IPS DF 4.7 (cell line): ENCODE data around the gene TSPAN14.
"Not testable (repeated sequence)": the region's sequence is repeated elsewhere in the genome, so short reads cannot be mapped to it uniquely, and the experiment has no call there.

Experiments
- DNase-seq: peaks from one replicate; pipeline ENCODE4 v3.0.0-alpha.2; 2013; ENCODE audit warnings: low spot score; ENCODE audit errors: extremely low read depth

The TSPAN14 gene

GRCh38 chr10:80520661-80521470 is 66.8 kb downstream of the TSPAN14 start:
- DNase-seq, result no peak

GRCh38 chr10:80522756-80523363 is 68.8 kb downstream of the TSPAN14 start:
- DNase-seq, result no peak

GRCh38 chr10:80523773-80524172 is 69.7 kb downstream of the TSPAN14 start:
- DNase-seq, result no peak

- DNase-seq, result no peak
Measured at GRCh38 chr10:80524190-80524909, 70.2 kb downstream of the TSPAN14 start.

- DNase-seq, result no peak
Measured at GRCh38 chr10:80526218-80526617, 72.1 kb downstream of the TSPAN14 start.

- DNase-seq, result no peak
Measured at GRCh38 chr10:80526742-80527141, 72.6 kb downstream of the TSPAN14 start.

- no peak for DNase-seq
Measured at GRCh38 chr10:80528185-80528700, 74.1 kb downstream of the TSPAN14 start.

GRCh38 chr10:80528901-80529300 is 74.8 kb downstream of the TSPAN14 start:
- no peak for DNase-seq

GRCh38 chr10:80529604-80530003 is 75.5 kb downstream of the TSPAN14 start:
- DNase-seq, result no peak

GRCh38 chr10:80530251-80530650 is 76.1 kb downstream of the TSPAN14 start:
- no peak for DNase-seq

- no peak for DNase-seq
Measured at GRCh38 chr10:80530816-80531215, 76.7 kb downstream of the TSPAN14 start.

GRCh38 chr10:80532571-80532970 is 78.5 kb downstream of the TSPAN14 start:
- DNase-seq, result no peak

GRCh38 chr10:80534059-80534458 is 79.9 kb downstream of the TSPAN14 start:
- not testable (repeated sequence) for DNase-seq

- not testable (repeated sequence) for DNase-seq
Measured at GRCh38 chr10:80534646-80535045, 80.5 kb downstream of the TSPAN14 start.

- no peak for DNase-seq
Measured at GRCh38 chr10:80535671-80536360, 81.7 kb downstream of the TSPAN14 start.

GRCh38 chr10:80536361-80536835 is 82.3 kb downstream of the TSPAN14 start:
- DNase-seq, result no peak

- no peak for DNase-seq
Measured at GRCh38 chr10:80537086-80537735, 83.1 kb downstream of the TSPAN14 start.

- no peak for DNase-seq
Measured at GRCh38 chr10:80537736-80538480, 83.8 kb downstream of the TSPAN14 start, which contains the start of gene SH2D4B. Gene SH2D4B (plus strand): TSS chr10:80537902. CDS start chr10:80538332, 430 bp downstream.

GRCh38 chr10:80538481-80539185 is 84.5 kb downstream of the TSPAN14 start:
- no peak for DNase-seq
